HepG2 (cell line): ENCODE measurements around the gene CIAO2A. TPM values are rescaled to one million over a fixed set of nuclear protein-coding genes. Genes with fewer than 3 reads are reported as not detected.

Experiments
- BRF2 ChIP-seq: sonication (generic); formaldehyde crosslinking; IDR thresholded peaks from 2 replicates; pipeline ENCODE4 v1.8.1; 2022; ENCODE audit warnings: mild to moderate bottlenecking, missing genetic modification reagents
- CENPBD1 ChIP-seq: sonication (generic); formaldehyde crosslinking; IDR thresholded peaks from 2 replicates; pipeline ENCODE4 v1.8.0; 2022; ENCODE audit warnings: missing genetic modification reagents, low read depth, mild to moderate bottlenecking, borderline replicate concordance
- CENPT ChIP-seq: sonication (generic); formaldehyde crosslinking; IDR thresholded peaks from 2 replicates; pipeline ENCODE4 v1.8.0; 2022; ENCODE audit warnings: low read depth, mild to moderate bottlenecking, moderate library complexity, missing genetic modification reagents
- HNRNPL ChIP-seq: fragments of 200-400 bp; formaldehyde crosslinking; IDR thresholded peaks from 2 replicates; pipeline ENCODE4 v1.6.1; 2017; ENCODE audit warnings: mild to moderate bottlenecking, low read depth, low read length
- MBD4 ChIP-seq: IDR thresholded peaks from 2 replicates; pipeline ENCODE4 v1.6.1; 2012; ENCODE audit warnings: low read length, inconsistent platforms, borderline replicate concordance
- NPAS2 ChIP-seq: sonication (generic); formaldehyde crosslinking; IDR thresholded peaks from 2 replicates; pipeline ENCODE4 v1.8.0; 2022; ENCODE audit warnings: mild to moderate bottlenecking, missing genetic modification reagents, borderline replicate concordance
- ZBTB39 ChIP-seq: sonication (generic); formaldehyde crosslinking; IDR thresholded peaks from 2 replicates; pipeline ENCODE4 v1.5.0; 2020; ENCODE audit warnings: missing genetic modification reagents
- ZKSCAN5 ChIP-seq: sonication (generic); formaldehyde crosslinking; IDR thresholded peaks from 2 replicates; pipeline ENCODE4 v1.5.1; 2020; ENCODE audit warnings: mild to moderate bottlenecking, missing genetic modification reagents
- ZNF280B ChIP-seq: sonication (generic); formaldehyde crosslinking; IDR thresholded peaks from 2 replicates; pipeline ENCODE4 v1.5.0; 2020; ENCODE audit warnings: missing genetic modification reagents, mild to moderate bottlenecking, borderline replicate concordance
- ZNF646 ChIP-seq: sonication (generic); formaldehyde crosslinking; IDR thresholded peaks from 2 replicates; pipeline ENCODE4 v1.9.0; 2021; ENCODE audit warnings: mild to moderate bottlenecking, missing genetic modification reagents
- ZNF773 ChIP-seq: sonication (generic); formaldehyde crosslinking; IDR thresholded peaks from 2 replicates; pipeline ENCODE4 v1.4.0; 2020; ENCODE audit warnings: missing genetic modification reagents, borderline replicate concordance
- polyA plus RNA-seq, 8 experiments: library from polyadenylated mRNA; depleted of rRNA in 3 of 8; stranded (reverse) in 7 of 8; unstranded in 1 of 8; fragments of >200 nt; fragmentation: Illumina TruSeq in 4 of 8; extraction: Trizol in 4 of 8; gene quantifications; 2 replicates each; pipeline versions ENCODE4 v1.2.1 to v1.2.3, GENCODE V29; 2011 to 2016; ENCODE audit warnings: low read depth in 4 of 8, missing spikeins in 1 of 8, mixed read lengths in 1 of 8; ENCODE audit not compliant: insufficient read depth in 1 of 8
- total RNA-seq, 5 experiments: library from RNA; depleted of rRNA; stranded (reverse); fragments of >200 nt; fragmentation: Illumina TruSeq; extraction: Trizol; gene quantifications; 2 replicates each; pipeline ENCODE4 v1.2.3, GENCODE V29; 2016; ENCODE audit warnings: low read depth in 1 of 5

Gene CIAO2A
- total and polyA plus RNA-seq, 2 of the 13 experiments (the other 11 are each of a cell fraction or from before 2014, with no cell fraction given), result 83.0 to 100 TPM

- TF ChIP-seq MBD4 (no peak), CENPT (CRISPR knock-in tag) (no peak), ZBTB39 (CRISPR knock-in tag) (no peak), ZNF646 (CRISPR knock-in tag) (no peak), NPAS2 (no peak), HNRNPL (no peak), ZNF280B (CRISPR knock-in tag) (no peak), BRF2 (CRISPR knock-in tag) (no peak), ZNF773 (CRISPR knock-in tag) (0 out of 2 replicates have a peak, but pooled peaks have one; percentile 40), ZKSCAN5 (CRISPR knock-in tag) (no peak), CENPBD1 (no peak)
These were observed at the start of gene CIAO2A (continued) for GRCh38 chr15:64093627-64094417.
